ENCODE measurements around the gene SLC38A11. TPM values are rescaled to one million over a fixed set of nuclear protein-coding genes. Genes with fewer than 3 reads are reported as not detected.

The SLC38A11 gene, protein sequence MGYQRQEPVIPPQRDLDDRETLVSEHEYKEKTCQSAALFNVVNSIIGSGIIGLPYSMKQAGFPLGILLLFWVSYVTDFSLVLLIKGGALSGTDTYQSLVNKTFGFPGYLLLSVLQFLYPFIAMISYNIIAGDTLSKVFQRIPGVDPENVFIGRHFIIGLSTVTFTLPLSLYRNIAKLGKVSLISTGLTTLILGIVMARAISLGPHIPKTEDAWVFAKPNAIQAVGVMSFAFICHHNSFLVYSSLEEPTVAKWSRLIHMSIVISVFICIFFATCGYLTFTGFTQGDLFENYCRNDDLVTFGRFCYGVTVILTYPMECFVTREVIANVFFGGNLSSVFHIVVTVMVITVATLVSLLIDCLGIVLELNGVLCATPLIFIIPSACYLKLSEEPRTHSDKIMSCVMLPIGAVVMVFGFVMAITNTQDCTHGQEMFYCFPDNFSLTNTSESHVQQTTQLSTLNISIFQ
- total RNA-seq (2014; rRNA removed; shearing (Covaris generic)), result not detected in 2 replicates

GRCh38 chr2:164954954-164955701 lies at the start of gene SLC38A11:
Gene SLC38A11, minus strand, starts transcription at chr2:164955525. Its CDS starts 278 bp downstream, at chr2:164955247.

Small RNA genes lying within 50 kb of the gene (small RNA-seq; reads per million reads assigned to genes)
- gene RNA5SP110 (not detected), gene RNA5SP111 (6.5 reads per million, percentile 86 among the genes with 10 or more reads in this experiment)

Other genes starting within 250 kb of the SLC38A11 start
- gene COBLL1, start 113.7 kb downstream of the SLC38A11 start, total RNA-seq (2014; rRNA removed; shearing (Covaris generic)), result 2.8 and 2.9 TPM in 2 replicates
- gene SCN3A, start 248.5 kb upstream of the SLC38A11 start, total RNA-seq (2014; rRNA removed; shearing (Covaris generic)), result not detected in 2 replicates